HG02852 (cell line): ENCODE data around the gene NAA10.

Source experiments
- ATAC-seq: cut with Tn5 transposase; IDR thresholded peaks from one replicate; pipeline ENCODE4 v1.9.1; 2021; ENCODE audit warnings: mild to moderate bottlenecking, moderate library complexity; ENCODE audit not compliant: unreplicated experiment

NAA10 gene

DNA sequence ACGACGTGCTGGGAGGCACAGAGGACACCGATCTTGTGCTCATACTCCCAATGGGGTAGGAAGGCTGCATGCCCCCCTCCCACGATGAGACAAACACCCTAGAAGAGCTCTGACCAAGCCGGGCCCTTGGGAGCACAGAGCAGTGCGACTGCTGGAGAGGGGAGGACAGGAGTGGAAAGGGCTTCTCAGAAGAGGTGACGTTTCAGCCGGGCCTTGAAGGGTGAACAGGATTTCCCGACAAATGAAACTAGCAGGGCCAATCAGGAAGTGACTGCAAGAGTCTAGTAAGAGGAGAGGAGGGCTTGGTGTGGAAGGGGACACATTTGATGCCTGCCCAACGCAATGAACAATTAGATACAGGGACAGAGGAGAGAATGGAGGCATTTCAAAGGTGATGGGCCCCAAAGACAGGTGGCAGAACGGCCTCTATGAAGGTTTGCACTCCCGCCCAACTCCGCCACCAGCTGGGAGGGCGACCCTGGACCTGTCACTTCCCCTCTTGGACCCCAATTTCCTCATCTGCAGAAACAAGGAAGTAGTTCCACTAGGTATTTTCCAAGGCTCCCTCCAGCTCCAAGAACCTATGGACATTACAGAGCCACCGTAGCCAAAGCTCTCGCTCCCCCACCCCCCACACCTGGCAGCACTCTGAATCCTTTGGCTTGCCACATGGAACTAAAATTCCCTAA is 32.8 kb upstream of the NAA10 start:
- no peak for ATAC-seq

DNA sequence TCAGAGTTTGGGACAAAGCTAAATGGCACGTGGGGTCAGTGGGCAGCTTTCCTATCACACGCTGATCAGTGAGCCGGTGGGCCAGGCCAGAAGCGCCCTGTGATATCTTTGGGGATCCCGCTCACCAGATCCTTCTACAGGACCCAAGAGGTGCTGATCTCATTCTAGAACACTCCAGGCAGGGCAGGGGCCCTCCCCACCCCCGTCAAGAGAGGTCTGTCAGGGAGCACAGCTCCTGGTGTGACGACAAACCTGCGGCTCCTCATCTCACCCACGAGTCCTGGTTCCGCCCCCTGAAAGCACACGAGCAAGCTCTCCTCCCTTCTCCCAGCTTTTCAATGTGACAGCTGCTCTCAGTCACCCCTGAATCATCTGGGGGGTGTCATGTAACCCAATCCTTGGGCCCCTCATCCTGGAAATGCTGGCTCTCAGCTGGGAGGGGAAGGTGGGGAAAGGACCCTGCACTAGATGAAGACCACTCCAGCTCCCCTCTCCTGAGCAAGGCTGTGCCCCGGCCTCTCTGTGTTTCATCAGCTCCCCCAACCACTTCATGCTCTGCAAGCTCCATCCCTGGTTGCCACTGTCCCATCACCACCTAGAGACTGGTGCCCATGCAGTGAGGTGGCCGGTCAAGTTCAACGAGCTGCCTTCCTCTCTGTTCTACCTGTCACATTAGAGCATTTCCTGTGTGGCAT is 32.2 kb upstream of the NAA10 start:
- ATAC-seq = no peak

DNA sequence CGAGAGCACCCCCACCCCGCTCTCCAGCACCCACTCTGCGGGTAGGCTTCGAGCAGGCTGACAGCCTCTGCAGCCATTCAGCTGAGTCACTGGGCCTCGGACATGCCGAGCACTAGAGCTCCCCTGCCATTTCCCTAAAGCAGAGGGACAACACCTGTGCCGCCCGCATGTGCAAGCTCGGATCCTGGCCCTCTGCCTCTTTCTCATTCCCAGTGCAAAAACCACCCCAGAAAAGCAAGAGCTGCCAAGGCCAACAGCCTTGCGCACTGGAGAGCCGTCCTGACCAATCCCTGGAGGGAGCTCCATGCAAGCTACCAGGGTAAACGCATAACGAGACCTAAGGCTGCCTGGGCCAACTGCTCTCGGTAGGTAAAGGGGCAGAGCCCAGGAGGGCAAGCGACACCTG is 31.4 kb upstream of the NAA10 start:
- no peak for ATAC-seq

DNA sequence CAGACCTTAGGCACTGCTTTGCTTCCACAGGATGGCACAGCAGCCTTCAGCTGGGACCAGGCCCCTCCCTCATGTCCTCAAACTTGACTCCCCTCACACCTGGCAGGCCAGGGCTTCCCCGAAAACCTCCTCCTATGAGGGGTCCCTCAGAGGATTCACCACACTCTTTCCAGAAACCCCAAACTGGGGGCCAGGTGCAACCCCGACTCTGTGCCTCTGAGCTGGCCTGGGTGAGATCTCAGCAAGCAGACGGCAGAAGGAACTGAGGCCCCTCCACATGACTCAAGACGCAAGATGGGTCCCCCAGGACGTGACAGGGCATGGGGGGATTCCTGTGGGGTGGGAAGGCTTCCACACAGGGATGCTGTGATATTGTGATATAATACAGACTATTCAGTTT is 30.6 kb upstream of the NAA10 start:
- no peak for ATAC-seq

DNA sequence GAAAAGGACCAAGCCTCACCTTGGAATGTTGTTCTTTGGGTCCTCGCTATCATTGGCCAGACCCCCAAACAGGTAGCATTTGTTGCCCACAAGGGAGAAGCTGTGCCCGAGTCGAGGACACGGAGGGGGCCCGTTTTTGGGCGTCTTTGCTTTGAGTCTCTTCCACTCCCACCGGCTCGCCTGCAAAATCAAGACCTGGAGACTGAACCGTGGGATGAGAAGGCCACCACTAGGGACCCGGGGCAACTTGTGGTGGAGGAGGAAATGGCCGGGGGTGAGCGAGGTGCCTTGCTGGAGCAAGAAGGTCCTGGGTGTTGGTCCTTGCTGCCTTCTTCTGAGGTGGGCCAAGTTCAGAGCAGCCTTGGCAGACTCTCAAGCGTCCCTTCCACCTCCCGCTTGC is 29.3 kb upstream of the NAA10 start:
- no peak for ATAC-seq

DNA sequence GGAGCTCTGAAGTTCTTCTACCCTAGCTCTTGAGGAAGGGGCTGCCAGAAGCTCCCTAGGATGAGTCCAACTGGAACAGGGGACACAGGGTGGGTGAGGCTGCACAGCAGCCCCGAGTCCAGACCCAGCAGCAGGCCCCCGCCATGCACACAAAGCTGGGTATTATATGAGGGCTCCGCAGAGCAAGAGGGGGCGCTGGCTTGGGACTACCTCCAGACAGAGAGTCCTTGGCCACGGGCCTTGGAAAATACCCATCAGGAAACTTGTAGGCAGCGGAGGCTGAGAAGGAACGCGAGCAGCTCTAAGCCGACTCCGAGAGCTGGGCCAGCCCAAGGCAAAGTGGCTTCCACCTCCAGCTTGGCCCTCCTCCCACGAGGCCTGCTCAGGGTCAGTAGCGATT is 28.7 kb upstream of the NAA10 start:
- no peak for ATAC-seq

DNA sequence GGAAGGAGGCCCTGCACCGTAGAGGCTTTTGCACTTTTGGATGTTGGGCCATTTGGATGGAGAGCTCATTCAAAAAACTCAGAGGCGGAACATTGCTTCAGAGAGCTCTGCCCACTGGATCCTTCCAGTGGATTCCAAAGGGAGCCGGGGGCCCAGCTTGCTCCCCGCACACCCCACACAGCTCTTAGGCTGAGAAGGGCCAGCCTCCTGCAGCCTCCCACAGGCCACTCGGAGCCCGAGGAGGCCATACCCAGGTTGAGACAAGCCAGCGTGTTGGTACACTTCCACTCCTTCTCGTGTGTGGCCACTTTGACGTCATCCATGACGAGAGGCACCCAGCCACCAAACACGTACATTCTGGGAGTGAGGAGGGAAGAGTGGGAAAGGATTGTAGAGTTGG is 26.5 kb upstream of the NAA10 start:
- ATAC-seq = no peak

DNA sequence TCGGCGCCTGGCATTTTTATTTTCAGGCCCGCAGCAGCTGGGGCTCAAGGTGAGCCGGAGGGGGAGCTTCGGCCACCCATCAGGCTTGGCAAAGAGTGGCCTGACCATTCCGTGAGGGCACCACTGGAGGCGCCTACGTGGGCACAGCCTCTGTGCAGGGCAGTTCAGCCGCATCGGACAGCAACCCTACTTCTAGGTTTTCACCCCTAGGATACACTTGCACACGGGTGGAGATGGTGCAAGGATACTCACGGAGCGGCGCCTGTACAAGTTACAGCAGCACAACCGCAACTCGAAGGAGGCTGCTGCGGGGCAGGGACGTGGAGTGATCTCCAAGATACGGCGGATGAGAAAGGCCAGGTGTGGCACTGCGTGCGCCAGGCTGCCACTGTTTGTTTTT is 25.9 kb upstream of the NAA10 start:
- no peak for ATAC-seq

DNA sequence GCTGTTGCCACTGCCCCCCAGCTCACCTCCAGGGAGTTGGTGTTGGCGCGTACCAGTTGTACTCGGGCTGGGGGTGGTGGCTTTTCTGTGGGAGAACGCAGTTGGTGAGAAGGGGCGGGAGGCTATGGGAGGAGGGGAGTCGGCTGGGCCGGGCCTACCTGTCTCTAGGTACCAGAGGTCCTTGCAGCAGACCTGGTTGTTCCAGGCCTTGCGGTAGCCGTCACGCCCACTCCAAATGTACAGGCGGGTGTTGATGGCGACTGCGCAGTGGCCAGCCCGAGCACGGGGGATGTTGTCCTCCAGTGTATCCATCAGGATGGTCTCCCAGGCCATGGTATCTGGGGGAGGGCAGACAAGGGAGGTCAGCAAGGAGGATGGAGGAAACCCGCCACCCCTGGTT is 25.2 kb upstream of the NAA10 start:
- ATAC-seq = no peak

DNA sequence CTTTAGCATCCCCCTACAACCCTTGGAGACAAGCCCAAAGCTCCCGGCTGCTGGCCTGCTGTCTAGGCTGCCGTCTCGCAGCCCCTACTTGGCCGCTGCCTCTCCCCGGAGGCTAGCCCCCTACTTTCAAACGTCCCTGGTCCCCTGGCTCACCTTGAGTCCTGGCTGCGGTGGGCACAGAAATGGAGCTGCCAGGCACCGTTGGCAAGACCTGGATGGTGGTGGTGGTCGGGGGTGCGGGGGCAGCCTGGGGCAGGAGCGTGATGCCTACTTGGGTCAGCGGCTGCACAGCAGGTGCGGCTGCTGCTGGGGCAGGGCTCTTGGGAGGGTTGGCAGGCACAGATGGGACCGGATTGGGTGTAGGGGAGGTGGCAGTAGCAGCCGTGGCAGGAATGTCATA is 24.8 kb upstream of the NAA10 start:
- ATAC-seq = no peak

DNA sequence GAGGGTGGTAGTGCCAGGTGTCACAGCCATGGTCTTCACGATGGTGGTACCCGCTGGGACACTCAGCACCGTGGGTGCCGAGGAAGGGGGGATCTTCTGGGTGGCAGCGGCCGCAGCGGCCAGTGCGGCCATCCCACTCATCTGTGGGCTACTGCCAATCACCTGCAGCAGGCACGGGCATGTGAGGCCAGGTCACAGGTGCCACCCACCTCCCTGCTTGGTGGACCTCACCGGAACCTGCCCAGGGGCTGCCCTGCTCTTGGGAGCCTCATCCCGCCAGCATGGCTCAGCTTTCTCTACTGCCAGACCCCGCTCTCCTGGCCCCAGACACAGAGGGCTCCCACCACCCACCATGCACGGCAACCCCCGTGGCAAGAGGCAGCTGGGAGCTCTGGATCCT is 23.8 kb upstream of the NAA10 start:
- no peak for ATAC-seq

DNA sequence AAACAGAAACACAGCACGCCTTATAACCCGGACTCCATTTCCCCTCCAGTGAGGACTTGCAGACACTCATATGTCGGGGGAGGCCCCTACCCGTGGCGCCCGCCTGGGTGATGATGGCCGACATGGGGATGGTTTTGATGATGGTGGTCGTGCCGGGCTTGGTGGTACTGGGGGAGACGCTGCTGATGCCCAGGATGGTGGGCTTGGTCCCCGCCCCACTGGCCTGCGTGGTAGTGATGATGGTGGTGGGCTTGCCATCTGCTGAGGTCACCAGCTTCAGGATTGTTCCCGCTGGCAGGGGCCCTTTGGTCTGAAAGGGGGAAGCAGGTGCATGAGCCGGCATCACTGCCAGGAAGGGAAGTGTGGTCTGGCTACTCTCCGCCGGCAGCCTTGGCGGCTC is 22.4 kb upstream of the NAA10 start:
- no peak for ATAC-seq

DNA sequence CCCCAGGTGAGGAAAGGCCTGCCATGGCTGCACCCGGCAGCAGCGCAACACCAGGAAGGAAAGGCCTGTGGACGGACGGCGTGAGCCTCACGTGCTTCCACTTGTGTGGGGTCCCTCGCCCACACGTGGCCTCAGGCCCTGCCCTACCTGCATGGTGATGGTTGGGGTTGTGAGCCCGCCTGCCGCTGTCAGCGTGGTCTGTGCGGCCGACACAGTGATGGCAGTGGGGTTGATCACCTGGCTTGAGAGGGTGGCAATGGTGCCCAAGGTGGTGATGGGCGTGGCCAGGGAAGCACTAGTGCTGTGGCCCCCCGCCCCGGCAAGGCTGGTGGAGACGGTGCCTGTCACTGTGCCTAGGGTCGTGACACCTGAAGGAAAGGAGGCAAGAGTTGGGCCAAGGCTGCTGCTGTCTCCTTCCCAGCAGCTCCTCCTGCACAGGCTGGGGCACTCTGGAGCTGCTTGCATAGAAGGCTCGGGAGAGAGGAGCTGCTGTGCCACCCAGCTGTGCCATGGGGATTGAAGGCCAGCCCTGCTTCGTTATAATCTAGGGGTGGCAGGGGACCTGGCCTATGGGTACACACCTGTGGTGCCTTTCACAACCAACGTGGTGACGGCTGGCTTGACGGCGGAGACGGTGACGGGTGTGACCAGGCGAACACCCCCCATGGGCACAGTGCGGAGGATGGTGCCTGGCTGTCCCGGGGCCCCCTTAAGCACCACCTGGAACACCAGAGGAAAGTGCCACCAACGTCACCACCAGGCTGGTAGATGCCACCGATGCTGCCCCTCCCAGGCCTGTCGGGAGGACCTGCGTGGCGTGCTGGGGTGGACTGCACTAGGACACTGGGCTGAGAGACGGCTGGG is 21.4 kb upstream of the NAA10 start:
- ATAC-seq = no peak

DNA sequence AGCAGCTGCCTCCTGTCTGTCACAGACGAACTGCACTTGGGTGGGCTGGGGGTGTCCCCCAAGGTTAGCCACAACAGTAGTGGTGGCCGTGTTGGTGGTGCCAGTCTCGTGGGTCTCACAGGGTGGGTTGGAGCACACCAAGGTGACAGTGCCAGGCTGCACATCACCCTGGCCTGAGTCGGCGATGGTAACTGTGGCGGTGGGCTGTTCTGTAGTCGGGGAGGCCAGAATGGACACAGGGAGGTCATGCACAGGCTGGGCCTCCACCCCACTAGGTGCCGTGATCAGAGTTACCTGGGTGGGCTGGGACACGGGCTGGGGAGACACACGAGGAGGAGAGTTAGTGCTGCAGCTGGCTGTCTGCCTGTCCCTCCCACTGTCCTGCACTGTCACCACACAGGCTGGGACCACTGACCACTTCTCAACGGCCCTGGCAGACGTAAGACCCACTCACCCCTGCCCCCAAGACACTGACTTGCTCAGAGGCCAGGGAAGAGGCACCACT is 20.4 kb upstream of the NAA10 start:
- no peak for ATAC-seq

DNA sequence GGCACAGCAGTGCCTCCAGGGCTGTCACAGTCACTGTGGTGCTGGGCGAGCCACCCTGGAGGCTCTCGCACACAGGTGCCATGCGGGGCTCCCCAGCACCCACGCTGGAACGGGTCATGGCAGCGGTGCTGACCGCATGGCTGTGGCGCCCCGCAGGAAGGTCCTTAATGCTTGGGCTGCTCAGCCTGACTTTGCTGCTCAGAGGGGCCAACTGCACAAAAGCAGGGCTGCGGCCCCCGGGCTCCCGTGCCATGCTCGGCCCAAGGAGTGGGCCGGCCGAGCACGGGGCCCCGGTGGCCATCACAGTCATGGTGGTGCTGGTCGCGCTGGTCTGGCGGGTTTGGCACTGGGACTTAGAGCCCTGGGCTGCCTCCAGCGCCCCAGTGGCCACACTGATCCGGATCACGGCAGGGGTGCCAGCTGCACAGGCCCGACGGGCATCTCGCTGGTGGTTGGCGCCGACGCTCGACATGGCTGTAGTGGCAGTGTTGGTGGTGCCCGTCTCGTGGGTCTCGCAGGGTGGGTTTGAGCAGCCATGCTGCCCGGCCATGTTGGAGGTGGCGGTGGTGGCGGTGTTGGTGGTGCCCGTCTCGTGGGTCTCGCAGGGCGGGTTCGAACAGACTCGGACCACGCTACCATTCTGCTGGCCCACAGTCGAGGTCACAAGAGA is 19.9 kb upstream of the NAA10 start:
- ATAC-seq = no peak

DNA sequence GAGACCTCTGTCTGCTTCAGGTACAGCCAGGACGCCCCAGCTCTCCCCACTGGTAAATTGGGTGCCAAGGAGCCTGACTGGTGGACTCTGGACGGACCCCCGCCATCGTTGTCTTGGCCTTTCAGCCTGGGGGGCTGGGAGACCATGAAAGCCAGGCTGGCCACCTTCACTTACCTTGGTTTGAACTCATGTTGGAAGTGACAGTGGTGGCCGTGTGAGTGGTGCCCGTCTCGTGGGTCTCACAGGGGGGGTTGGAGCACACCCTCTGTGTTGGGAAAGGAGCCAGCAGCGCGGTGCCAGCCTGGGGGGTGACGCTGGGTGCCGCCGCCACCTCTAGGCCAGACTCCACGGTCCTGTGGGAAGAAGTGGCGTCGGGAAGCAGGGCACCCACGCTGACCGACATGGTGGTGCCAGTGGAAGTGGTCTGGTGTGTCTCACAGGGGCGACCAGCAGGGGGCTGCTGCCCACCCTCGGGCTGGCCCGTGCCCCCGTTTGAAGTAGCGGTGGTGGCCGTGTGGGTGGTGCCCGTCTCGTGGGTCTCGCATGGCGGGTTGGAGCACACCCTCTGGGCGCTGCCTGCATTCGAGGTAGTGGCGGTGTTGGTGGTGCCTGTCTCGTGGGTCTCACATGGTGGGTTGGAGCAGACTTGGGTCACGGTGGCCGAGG is 19.2 kb upstream of the NAA10 start:
- no peak for ATAC-seq

DNA sequence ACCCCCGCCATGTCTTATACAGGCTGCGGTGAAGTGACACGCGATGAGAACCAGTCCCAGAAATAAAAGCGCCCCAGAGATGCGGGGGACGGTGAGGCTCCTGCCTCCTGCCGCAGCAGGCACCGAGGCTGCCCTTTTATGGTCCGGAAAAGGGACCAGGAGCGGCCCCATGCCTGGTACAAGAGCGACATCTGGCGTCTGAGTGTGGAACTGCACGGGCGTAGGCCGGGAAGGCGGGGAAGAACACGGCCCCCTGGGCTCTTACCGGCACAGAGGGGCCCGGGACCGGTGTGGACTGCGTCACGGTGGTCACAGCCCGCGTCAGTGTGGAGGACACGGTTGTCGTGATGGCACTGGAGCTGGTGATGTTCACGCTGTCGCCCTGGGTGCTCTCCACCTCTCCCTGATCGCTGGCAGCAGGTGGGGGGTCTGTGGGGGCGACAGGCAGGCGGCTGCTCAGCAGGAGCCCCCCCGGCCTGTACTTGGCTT is 18.5 kb upstream of the NAA10 start:
- ATAC-seq = peak; percentile 68

DNA sequence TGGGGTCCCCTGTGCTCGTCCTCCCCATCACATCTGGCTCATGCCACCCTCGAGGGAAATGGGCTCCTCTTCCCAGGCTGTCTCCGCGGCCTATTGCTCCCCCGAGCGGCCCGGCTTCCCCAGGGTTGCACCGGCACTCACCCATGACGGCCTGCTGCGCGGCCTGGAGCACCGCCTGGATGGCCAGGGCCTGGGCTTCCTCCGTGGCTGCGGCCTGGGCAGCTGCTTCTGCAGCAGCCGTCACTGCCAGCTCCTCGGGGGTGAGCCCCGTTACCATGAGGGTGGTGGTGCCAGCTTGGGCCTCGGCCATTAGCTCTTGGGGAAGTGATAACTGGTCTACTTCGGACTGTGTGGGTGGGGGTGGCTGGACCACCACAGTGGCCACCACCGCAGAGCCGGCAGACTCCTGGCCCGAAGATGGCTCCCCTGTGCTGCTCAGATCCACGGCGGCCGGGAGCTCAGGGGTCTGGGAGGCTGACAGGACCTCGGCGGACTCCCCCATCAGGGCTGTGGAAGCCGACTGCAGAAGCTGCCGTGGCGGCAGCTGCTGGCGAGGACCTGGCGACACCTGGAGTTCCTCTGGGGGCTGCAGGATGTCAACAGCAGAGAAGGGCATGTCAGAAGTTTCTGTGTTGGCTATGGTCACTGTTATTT is 17.7 kb upstream of the NAA10 start:
- ATAC-seq = no peak

DNA sequence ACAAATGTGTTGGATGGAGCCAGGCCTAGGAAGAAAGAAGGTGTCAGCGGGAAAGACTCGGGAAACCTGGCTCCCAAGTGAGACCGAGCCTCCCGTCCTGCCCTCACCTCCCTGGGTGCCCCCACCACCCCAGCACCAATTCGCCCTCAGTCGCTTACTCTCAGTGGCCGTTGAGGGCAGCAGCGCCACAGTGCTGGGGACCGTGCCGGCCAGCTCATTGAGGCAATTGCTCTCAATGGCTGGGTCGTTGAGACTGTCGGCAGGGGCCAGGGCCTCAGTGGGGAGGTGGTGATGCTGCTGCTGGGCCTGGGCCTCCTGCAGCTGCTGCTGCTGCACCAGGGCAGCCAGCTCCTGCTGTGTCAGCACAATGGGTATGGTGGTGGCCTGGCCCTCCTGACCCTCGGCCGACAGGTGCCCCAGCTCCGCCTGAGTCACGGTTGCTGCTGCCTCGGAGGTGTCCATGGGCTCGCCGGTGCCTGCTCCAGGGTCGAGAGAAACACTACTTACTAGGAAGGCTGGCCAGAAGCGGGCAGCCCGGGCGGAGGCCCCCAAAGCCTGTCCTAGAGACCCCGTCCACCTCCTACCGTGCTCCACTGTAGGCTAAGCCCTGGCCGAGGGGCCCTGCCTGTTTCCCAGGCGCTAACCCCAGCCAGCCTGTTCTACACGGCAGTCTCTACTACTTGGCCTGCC is 17.0 kb upstream of the NAA10 start:
- ATAC-seq = no peak
